SK-N-SH (cell line): ENCODE measurements around the gene ATF5. TPM values are rescaled to one million over a fixed set of nuclear protein-coding genes. Genes with fewer than 3 reads are reported as not detected.

Experiments
- CTCF ChIA-PET: fragments of 300-600, 350-600 bp; formaldehyde crosslinking; extraction: SDS; loops from one replicate; lab custom pipeline; 2021; lab: Yijun Ruan, JAX
- POLR2A ChIA-PET: fragments of 350-600 bp; sonication (Branson Sonifier 250); formaldehyde crosslinking; extraction: SDS; loops from one replicate; lab custom pipeline; 2020; ENCODE audit warnings: antibody characterized with exemption, inconsistent platforms; lab: Yijun Ruan, JAX
- DNase-seq: peaks from one replicate; pipeline ENCODE4 v3.0.0; 2012
- H2AFZ ChIP-seq: fragments of 200-600 bp; sonication (generic); 2 replicates; pipeline ENCODE4 v1.8.1; 2016; ENCODE audit warnings: antibody characterized with exemption, mild to moderate bottlenecking, low read depth
- H3F3A ChIP-seq: fragments of 200-600 bp; sonication (generic); replicated peaks from 2 replicates; pipeline ENCODE3; 2016; ENCODE audit warnings: antibody characterized with exemption, mild to moderate bottlenecking; ENCODE audit not compliant: insufficient read depth
- H3K27ac ChIP-seq, 2 experiments: fragments of 200-500 bp in 1 of 2; fragments of 200-600 bp in 1 of 2; sonication (Bioruptor generic) in 1 of 2; sonication (generic), shearing (Covaris generic) in 1 of 2; 2 replicates each; pipeline versions ENCODE4 v1.5.1 to v1.6.1; 2014 to 2016; ENCODE audit warnings: low read depth in 2 of 2, inconsistent platforms in 1 of 2, low read length in 1 of 2, mild to moderate bottlenecking in 1 of 2, mixed read lengths in 1 of 2
- H3K27me3 ChIP-seq: fragments of 200-600 bp; sonication (generic), shearing (Covaris generic); 2 replicates; pipeline ENCODE4 v1.6.1; 2016; ENCODE audit warnings: mixed run types; ENCODE audit not compliant: insufficient read depth
- H3K36me3 ChIP-seq, 2 experiments: fragments of 200-500 bp in 1 of 2; fragments of 200-600 bp in 1 of 2; sonication (Bioruptor generic) in 1 of 2; sonication (generic) in 1 of 2; replicated peaks in 1 of 2; 2 replicates each; pipeline versions ENCODE3 to v1.5.1; 2014 to 2016; ENCODE audit warnings: low read length in 1 of 2, mild to moderate bottlenecking in 1 of 2; ENCODE audit not compliant: insufficient read depth in 2 of 2, control insufficient read depth in 1 of 2
- H3K4me1 ChIP-seq, 2 experiments: fragments of 200-500 bp in 1 of 2; fragments of 200-600 bp in 1 of 2; sonication (Bioruptor generic) in 1 of 2; sonication (generic), shearing (Covaris generic) in 1 of 2; 2 replicates each; pipeline versions ENCODE4 v1.5.1 to v1.6.1; 2014 to 2016; ENCODE audit warnings: low read depth in 1 of 2, low read length in 1 of 2, mixed run types in 1 of 2; ENCODE audit not compliant: insufficient read depth in 2 of 2, control insufficient read depth in 1 of 2
- H3K4me2 ChIP-seq: fragments of 200-600 bp; sonication (generic), shearing (Covaris generic); 2 replicates; pipeline ENCODE4 v1.6.1; 2017; ENCODE audit warnings: mixed run types
- H3K4me3 ChIP-seq, 2 experiments: fragments of 200-500 bp in 1 of 2; fragments of 200-600 bp in 1 of 2; sonication (Bioruptor generic) in 1 of 2; sonication (generic), shearing (Covaris generic) in 1 of 2; 2 replicates each; pipeline versions ENCODE4 v1.5.1 to v1.8.1; 2014 to 2016; ENCODE audit warnings: low read depth in 2 of 2, inconsistent platforms in 1 of 2, low read length in 1 of 2, mild to moderate bottlenecking in 1 of 2, mixed read lengths in 1 of 2, moderate library complexity in 1 of 2
- H3K79me2 ChIP-seq: fragments of 200-600 bp; sonication (generic); 2 replicates; pipeline ENCODE4 v1.8.1; 2017; ENCODE audit warnings: mild to moderate bottlenecking; ENCODE audit not compliant: insufficient read depth
- H3K9ac ChIP-seq: fragments of 200-600 bp; sonication (generic); 2 replicates; pipeline ENCODE4 v1.6.1; 2017; ENCODE audit warnings: mixed run types
- H3K9me2 ChIP-seq: fragments of 200-600 bp; sonication (generic); 2 replicates; pipeline ENCODE4 v1.6.1; 2017; ENCODE audit warnings: mixed run types
- H3K9me3 ChIP-seq: fragments of 200-600 bp; sonication (generic); 2 replicates; pipeline ENCODE4 v1.6.1; 2017; ENCODE audit warnings: mixed run types, mild to moderate bottlenecking, moderate library complexity
- H4K20me1 ChIP-seq: fragments of 200-600 bp; sonication (generic); 2 replicates; pipeline ENCODE4 v1.6.1; 2017; ENCODE audit warnings: mild to moderate bottlenecking, mixed run types; ENCODE audit not compliant: insufficient read depth
- ELF1 ChIP-seq: IDR thresholded peaks from 2 replicates; pipeline ENCODE4 v1.4.0; 2012
- FOSL2 ChIP-seq: IDR thresholded peaks from 2 replicates; pipeline ENCODE4 v1.4.0; 2012; ENCODE audit warnings: low read depth, mild to moderate bottlenecking, moderate library complexity, borderline replicate concordance
- FOXJ3 ChIP-seq: sonication (generic); formaldehyde crosslinking; IDR thresholded peaks from 2 replicates; pipeline ENCODE4 v1.5.1; 2020; ENCODE audit warnings: mild to moderate bottlenecking, missing genetic modification reagents
- FOXM1 ChIP-seq: IDR thresholded peaks from 2 replicates; pipeline ENCODE4 v1.4.0; 2012; ENCODE audit warnings: low read depth, mild to moderate bottlenecking
- GATA2 ChIP-seq: sonication (generic); formaldehyde crosslinking; IDR thresholded peaks from 2 replicates; pipeline ENCODE4 v1.5.0; 2020; ENCODE audit warnings: mild to moderate bottlenecking, missing genetic modification reagents
- IRF3 ChIP-seq: fragments of 150-350 bp; IDR thresholded peaks from 2 replicates; pipeline ENCODE4 v1.6.1; 2016; ENCODE audit warnings: mild to moderate bottlenecking, low read depth, low read length
- JUND ChIP-seq: IDR thresholded peaks from 2 replicates; pipeline ENCODE4 v1.4.0; 2012
- MXI1 ChIP-seq: IDR thresholded peaks from 2 replicates; pipeline ENCODE4 v1.6.1; 2012; ENCODE audit warnings: mild to moderate bottlenecking, low read depth, low read length, improper control_type of control experiment
- NRF1 ChIP-seq: IDR thresholded peaks from 2 replicates; pipeline ENCODE4 v1.6.1; 2012; ENCODE audit warnings: low read depth, mild to moderate bottlenecking, low read length
- RFX5 ChIP-seq: IDR thresholded peaks from 2 replicates; pipeline ENCODE4 v1.6.1; 2012; ENCODE audit warnings: mild to moderate bottlenecking, improper control_type of control experiment, low read length
- SIN3A ChIP-seq: IDR thresholded peaks from 2 replicates; pipeline ENCODE4 v1.6.1; 2012; ENCODE audit warnings: low read depth, mild to moderate bottlenecking, low read length, moderate library complexity, borderline replicate concordance
- TCF12 ChIP-seq: IDR thresholded peaks from 2 replicates; pipeline ENCODE4 v1.4.0; 2012
- USF1 ChIP-seq: IDR thresholded peaks from 2 replicates; pipeline ENCODE4 v1.4.0; 2012; ENCODE audit warnings: low read depth, borderline replicate concordance
- USF2 ChIP-seq: fragments of 150-350 bp; IDR thresholded peaks from 2 replicates; pipeline ENCODE4 v1.6.1; 2017; ENCODE audit warnings: antibody characterized with exemption, low read length, low read depth, borderline replicate concordance
- WGBS: methylation state at CpG from one replicate; pipeline ENCODE4 v1.1.6; 2017; ENCODE audit warnings: low lambda C conversion rate; 5-methylcytosine and 5-hydroxymethylcytosine counted together
- polyA plus RNA-seq, 3 experiments: library from polyadenylated mRNA; depleted of rRNA; stranded (reverse); fragments of >200 nt; gene quantifications; 2 replicates each; pipeline ENCODE4 v1.2.3, GENCODE V29; 2012
- TF ChIP-seq, protein P1 (sequence below): IDR thresholded peaks from 2 replicates; pipeline ENCODE4 v1.4.0; 2012; ENCODE audit warnings: low read depth

ATF5 gene
- polyA plus RNA-seq, 1 of the 3 experiments (the other 2 are of a cell fraction): 11.7 TPM

- no peak for DNase-seq
- Histone ChIP-seq H3K27me3 (peaks cover 80% of the 10 kb centered on the region), H3K4me1 (no peaks in the 10 kb centered on the region), H3K9ac (no peak overlapping the region), H2AFZ (no peak overlapping the region), H3K4me3 (no peak overlapping the region), H3K9me3 (no peaks in the 10 kb centered on the region), H4K20me1 (no peaks in the 10 kb centered on the region), H3K9me2 (no peaks in the 10 kb centered on the region), H3K4me2 (no peak overlapping the region), H3F3A (no peaks in the 10 kb centered on the region), H3K36me3 (no peaks in the 10 kb centered on the region), H3K27ac (no peak overlapping the region), H3K79me2 (no peaks in the 10 kb centered on the region)
- 12% methylated on average over 8 of the region's 13 CpGs for WGBS
- TF ChIP-seq JUND (no peak), FOSL2 (no peak), FOXJ3 (no peak), NRF1 (no peak), USF1 (no peak), ELF1 (no peak), SIN3A (no peak), MXI1 (no peak)
- ChIA-PET CTCF (interaction anchor here (3.5 to 5.9 kb wide), 2 partner anchors 13 to 32 kb away, joined by 13 to 48 read pairs; no protein-coding TSS in a partner anchor), POLR2A (no interaction called here)
Observed at GRCh38 chr19:49950956-49951526, 22.0 kb downstream of the ATF5 start.

- Histone ChIP-seq H3F3A (no peaks in the 10 kb centered on the region), H3K4me1 (no peaks in the 10 kb centered on the region), H3K4me2 (no peak overlapping the region), H3K9me2 (no peaks in the 10 kb centered on the region), H3K27ac (no peak overlapping the region), H3K36me3 (no peaks in the 10 kb centered on the region), H3K79me2 (no peaks in the 10 kb centered on the region), H2AFZ (no peak overlapping the region), H3K4me3 (no peak overlapping the region), H3K27me3 (peaks cover 71% of the 10 kb centered on the region), H3K9me3 (no peaks in the 10 kb centered on the region), H3K9ac (no peak overlapping the region), H4K20me1 (no peaks in the 10 kb centered on the region)
- 49% methylated on average over 7 of the region's 9 CpGs for WGBS
- ChIA-PET CTCF (interaction anchor here (1.2 to 3.5 kb wide), 2 partner anchors 14 to 31 kb away, joined by 4 to 13 read pairs; no protein-coding TSS in a partner anchor), POLR2A (no interaction called here)
- DNase-seq: no peak
- TF ChIP-seq FOXJ3 (no peak), TCF12 (no peak), GATA2 (no peak), JUND (no peak), USF2 (no peak), RFX5 (no peak), FOXM1 (no peak), IRF3 (no peak)
- TF ChIP-seq, protein P1, sequence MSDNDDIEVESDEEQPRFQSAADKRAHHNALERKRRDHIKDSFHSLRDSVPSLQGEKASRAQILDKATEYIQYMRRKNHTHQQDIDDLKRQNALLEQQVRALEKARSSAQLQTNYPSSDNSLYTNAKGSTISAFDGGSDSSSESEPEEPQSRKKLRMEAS: no peak
Observed at GRCh38 chr19:49951806-49952478, 22.9 kb downstream of the ATF5 start.
